SK-N-SH treated with all-trans-retinoic acid at 6 μM for 48 hours (cell line): Measurements from ENCODE around the gene GPR65.

ENCODE experiments used
- ARNTL ChIP-seq: fragments of 450-650 bp; formaldehyde crosslinking; IDR thresholded peaks from 2 replicates; pipeline ENCODE4 v1.5.0; 2020; ENCODE audit warnings: low read depth, mild to moderate bottlenecking, moderate library complexity, borderline replicate concordance
- PATZ1 ChIP-seq: fragments of 250-450 bp; sonication (Bioruptor Pico); IDR thresholded peaks from 2 replicates; pipeline ENCODE4 v1.8.0; 2020; ENCODE audit warnings: mild to moderate bottlenecking, moderate library complexity, borderline replicate concordance
- RARB ChIP-seq: fragments of 250-450 bp; sonication (Bioruptor Pico); IDR thresholded peaks from 2 replicates; pipeline ENCODE4 v1.8.0; 2021; ENCODE audit warnings: mild to moderate bottlenecking, moderate library complexity

- TF ChIP-seq ARNTL (no peak), RARB (CRISPR knock-in tag) (no peak), PATZ1 (no peak)
These were observed 11.8 kb downstream of the GPR65 start for GRCh38 chr14:88016768-88017167.
